SH-SY5Y (cell line): Measurements from ENCODE around the gene OASL.

ENCODE experiments used
- GATA2 ChIP-seq: IDR thresholded peaks from 2 replicates; pipeline ENCODE4 v1.6.1; 2011; ENCODE audit warnings: mild to moderate bottlenecking, low read depth, low read length
- GATA3 ChIP-seq: IDR thresholded peaks from 2 replicates; pipeline ENCODE4 v1.6.1; 2011; ENCODE audit warnings: low read depth, mild to moderate bottlenecking, low read length, moderate library complexity

DNA sequence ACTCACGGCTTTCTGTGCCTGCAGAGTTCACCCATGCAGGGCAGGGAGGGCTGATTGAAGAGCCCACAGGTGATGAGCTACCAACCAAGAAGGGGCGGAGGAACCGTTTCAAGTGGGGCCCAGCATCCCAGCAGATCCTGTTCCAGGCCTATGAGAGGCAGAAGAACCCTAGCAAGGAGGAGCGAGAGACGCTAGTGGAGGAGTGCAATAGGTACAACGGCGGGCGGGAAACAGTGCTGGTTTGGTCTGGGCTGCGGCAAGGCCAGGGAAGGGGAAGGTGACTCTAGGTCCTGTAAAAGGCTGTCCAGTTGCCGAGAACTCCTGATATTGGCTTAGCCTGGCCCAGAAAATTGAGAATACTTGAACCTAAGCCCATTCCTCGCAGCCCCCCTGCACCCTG is 45.5 kb downstream of the OASL start:
- TF ChIP-seq GATA2 (no peak), GATA3 (no peak)
